Measurements from ENCODE around the gene SCIN.
"Not testable (repeated sequence)": the region's sequence is repeated elsewhere in the genome, so short reads cannot be mapped to it uniquely, and the experiment has no call there.

Gene SCIN

DNA sequence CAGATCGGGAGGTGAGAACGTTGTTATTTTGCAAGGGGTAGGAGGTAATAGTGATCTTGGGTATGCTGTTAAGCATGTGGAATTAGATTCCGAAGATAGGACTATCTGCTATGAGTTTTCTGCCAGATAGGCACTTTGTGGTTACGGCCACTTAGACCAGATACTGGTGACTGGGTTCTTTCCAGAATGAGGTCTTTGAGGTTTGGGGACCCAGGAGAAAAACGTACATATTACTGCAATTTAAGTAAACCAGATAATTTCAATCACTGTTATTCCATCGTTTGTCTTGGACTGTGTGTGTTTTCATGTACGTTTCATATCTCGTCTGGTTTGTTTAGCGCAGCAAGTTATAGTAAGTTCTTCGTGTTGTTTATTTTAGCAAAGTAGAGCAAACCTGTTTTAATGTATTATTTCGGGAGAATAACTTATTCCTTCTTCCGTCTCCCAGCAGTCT, 117.2 kb downstream of the SCIN start:
- in situ Hi-C loops (cut with MboI; ENCODE audit: low sequenced_read_pairs, unreplicated experiment): no loop called here
- TF ChIP-seq, protein P1, sequence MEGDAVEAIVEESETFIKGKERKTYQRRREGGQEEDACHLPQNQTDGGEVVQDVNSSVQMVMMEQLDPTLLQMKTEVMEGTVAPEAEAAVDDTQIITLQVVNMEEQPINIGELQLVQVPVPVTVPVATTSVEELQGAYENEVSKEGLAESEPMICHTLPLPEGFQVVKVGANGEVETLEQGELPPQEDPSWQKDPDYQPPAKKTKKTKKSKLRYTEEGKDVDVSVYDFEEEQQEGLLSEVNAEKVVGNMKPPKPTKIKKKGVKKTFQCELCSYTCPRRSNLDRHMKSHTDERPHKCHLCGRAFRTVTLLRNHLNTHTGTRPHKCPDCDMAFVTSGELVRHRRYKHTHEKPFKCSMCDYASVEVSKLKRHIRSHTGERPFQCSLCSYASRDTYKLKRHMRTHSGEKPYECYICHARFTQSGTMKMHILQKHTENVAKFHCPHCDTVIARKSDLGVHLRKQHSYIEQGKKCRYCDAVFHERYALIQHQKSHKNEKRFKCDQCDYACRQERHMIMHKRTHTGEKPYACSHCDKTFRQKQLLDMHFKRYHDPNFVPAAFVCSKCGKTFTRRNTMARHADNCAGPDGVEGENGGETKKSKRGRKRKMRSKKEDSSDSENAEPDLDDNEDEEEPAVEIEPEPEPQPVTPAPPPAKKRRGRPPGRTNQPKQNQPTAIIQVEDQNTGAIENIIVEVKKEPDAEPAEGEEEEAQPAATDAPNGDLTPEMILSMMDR (IDR thresholded peaks at IDR 0.05; ENCODE audit: borderline replicate concordance, control extremely low read depth, extremely low read depth, insufficient read depth, missing control alignments): no peak
- DNase-seq (ENCODE audit: low spot score): no peak

DNA sequence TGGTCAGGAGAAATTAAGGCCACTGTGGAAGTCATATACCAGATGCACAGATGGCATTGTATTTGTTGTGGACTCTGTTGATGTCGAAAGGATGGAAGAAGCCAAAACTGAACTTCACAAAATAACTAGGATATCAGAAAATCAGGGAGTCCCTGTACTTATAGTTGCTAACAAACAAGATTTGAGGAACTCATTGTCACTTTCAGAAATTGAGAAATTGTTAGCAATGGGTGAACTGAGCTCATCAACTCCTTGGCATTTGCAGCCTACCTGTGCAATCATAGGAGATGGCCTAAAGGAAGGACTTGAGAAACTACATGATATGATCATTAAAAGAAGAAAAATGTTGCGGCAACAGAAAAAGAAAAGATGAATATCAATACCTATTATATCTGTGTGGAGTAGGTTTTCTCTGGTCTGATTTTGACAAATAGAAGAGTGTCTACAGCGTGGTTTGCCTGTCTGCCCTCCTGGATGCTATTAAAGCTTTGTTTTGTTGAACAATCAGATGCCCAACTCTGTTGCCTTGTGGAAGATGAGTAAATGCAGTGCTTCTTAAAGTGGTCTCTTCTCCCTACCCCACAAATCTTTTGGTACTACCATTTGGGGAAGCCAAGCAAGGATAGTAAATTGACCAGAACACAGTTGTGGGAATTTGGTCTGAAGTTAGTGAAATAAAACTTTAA, 118.1 kb downstream of the SCIN start:
- in situ Hi-C loops (cut with MboI; ENCODE audit: low sequenced_read_pairs, unreplicated experiment); DNase-seq (ENCODE audit: low spot score): not testable (repeated sequence)

DNA sequence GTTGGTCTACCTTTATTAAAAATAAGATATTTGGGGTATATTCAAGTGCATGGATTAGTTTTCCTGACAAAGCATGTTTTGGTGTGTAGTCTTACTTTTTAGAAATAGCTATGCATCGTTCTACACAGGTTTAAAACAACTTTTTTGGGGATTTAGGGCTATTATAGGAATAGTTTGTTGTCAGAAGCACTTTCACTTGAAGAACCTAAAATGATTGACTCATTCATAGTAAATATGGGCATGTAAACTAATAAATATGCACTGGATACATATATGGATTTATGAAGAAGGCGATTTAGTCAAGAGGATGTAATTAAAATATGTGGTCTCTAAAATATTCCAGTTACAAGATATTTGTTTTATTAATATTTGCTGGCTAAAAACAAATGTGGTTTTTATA, 118.9 kb downstream of the SCIN start:
- in situ Hi-C loops (cut with MboI; ENCODE audit: low sequenced_read_pairs, unreplicated experiment): no loop called here
- no peak for DNase-seq (ENCODE audit: low spot score)
- TF ChIP-seq, protein P1 (IDR thresholded peaks at IDR 0.05; ENCODE audit: borderline replicate concordance, control extremely low read depth, extremely low read depth, insufficient read depth, missing control alignments): no peak

DNA sequence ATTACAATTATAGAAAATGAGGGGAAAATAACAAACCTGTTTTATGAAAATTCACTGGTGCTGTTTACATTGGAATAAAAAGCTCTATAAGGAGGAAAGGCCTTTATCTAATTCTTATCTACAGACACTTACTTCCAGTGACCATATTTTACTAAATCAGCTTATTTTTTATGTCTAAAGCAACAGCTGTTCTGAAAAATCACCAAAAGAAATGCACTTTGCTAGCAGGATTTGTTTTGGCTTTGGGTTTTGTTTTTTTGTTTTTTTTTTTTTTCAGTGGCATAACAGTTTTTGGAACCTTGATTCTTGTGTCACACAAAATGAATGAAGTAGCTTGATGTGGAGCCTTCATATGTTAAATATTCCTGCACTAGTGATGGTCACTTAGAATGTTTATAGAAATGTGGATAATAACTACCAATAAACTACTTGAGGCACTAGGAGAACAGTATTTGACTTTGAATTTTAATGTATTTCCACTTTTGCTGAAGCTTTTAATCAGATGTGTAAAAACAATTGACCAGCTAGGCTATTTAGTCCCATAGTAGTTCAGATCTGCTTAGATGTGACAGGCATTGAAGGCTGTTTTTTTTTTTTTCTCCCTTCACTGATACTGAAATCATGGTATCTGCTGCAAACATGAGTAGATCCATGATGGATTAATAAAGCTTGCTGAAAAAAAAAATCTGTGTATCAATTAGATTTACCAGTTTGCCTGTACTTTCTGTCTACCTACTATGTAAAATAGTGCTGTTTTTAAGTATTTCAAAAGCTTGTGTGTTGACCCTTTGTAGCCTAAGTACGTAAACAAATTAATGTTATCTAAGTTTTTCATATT, 119.7 kb downstream of the SCIN start:
- in situ Hi-C loops (cut with MboI; ENCODE audit: low sequenced_read_pairs, unreplicated experiment): no loop called here
- TF ChIP-seq, protein P1 (IDR thresholded peaks at IDR 0.05; ENCODE audit: borderline replicate concordance, control extremely low read depth, extremely low read depth, insufficient read depth, missing control alignments): no peak
- DNase-seq (ENCODE audit: low spot score): no peak

DNA sequence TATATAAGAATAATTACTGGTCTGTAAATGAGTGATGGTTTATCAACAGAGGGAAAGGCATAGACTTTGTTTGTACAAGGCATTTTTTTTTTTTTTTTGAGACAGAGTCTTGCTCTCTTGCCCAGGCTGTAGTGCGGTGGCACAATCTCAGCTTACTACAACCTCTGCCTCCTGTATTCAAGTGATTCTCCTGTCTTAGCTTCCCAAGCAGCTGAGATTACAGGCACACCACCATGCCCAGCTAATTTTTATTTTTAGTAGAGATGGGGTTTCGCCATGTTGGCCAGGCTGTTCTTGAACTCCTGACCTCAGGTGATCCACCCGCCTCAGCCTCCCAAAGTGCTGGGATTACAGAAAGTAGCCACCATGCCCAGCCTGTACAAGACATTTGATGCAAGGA, 120.9 kb downstream of the SCIN start:
- DNase-seq (ENCODE audit: low spot score); in situ Hi-C loops (cut with MboI; ENCODE audit: low sequenced_read_pairs, unreplicated experiment): not testable (repeated sequence)

DNA sequence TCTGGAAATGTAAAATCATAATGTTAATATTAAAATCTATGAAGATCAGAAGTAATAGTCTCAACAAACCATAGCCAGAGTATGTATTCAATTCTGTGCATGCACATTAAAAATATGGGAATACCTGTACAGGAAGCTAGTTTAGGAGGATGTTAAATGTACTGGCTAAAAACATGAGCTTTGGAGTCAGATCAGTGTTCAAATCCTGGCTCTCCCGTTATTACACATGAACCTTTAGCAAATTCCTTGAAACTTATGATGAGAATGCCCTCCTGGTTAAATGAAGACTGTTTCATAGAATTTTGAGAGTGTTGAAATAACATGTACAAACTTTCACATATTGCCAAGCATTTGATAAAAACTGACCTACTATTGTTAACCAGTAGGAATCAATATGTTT, 121.5 kb downstream of the SCIN start:
- in situ Hi-C loops (cut with MboI; ENCODE audit: low sequenced_read_pairs, unreplicated experiment): no loop called here
- no peak for DNase-seq (ENCODE audit: low spot score)
- TF ChIP-seq, protein P1 (IDR thresholded peaks at IDR 0.05; ENCODE audit: borderline replicate concordance, control extremely low read depth, extremely low read depth, insufficient read depth, missing control alignments): no peak

DNA sequence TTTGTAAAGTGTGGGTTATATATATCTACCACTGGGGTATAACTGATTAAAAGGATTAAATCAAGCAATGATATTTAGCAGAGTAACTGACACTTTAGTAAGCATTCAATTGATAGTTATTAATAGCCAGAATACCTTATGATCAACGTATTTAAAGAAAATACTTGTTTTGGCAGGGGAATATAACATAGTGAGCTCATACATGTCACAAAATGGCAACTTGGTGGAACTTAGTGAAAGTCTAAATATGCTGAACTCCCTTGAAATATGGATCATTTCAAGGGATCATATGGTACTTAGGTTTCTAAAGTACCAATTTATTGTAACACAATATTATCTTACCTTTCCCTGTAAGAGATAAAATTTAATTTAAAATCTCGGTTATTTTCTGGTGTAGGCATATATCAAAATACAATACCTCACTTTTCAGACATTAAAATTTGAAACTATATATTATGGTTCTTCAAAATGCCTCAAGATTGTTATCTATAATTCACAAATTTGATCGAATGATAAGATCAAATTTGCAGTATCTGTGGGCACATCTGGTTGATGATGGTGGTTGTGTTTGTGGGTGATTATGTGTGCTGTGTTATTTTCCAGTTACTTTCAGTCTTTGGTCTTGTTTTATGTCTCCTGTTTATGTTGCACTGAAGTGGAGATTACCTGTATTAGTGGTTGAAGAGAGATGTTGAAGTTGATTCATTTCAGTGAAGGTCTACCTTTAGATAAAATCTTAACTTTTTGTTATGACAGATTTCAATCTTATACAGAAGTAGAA, 122.1 kb downstream of the SCIN start:
- TF ChIP-seq, protein P1 (IDR thresholded peaks at IDR 0.05; ENCODE audit: borderline replicate concordance, control extremely low read depth, extremely low read depth, insufficient read depth, missing control alignments): no peak
- DNase-seq (ENCODE audit: low spot score): no peak
- in situ Hi-C loops (cut with MboI; ENCODE audit: low sequenced_read_pairs, unreplicated experiment): no loop called here
